ENCODE results near the gene RERE.

DNA sequence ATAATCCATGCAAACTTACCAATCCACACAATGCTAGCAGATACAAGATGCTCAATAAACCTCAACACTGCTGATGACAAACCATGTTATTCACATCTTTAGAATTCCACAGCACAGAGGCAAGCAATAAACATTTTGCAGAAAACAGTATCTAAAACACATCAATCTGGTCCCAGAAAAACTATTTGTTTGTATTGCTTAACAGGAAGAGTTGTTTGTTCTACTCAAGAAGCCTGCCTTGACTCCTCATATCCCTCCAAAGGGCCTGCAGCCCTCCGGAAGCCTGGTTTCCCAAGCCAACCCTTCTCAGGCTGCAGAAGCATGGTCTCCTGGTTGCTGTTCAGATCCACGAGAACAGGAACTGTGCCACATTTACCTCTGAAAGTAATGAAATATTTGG, 139.7 kb downstream of the RERE start:
- TF ChIP-seq, protein P1, sequence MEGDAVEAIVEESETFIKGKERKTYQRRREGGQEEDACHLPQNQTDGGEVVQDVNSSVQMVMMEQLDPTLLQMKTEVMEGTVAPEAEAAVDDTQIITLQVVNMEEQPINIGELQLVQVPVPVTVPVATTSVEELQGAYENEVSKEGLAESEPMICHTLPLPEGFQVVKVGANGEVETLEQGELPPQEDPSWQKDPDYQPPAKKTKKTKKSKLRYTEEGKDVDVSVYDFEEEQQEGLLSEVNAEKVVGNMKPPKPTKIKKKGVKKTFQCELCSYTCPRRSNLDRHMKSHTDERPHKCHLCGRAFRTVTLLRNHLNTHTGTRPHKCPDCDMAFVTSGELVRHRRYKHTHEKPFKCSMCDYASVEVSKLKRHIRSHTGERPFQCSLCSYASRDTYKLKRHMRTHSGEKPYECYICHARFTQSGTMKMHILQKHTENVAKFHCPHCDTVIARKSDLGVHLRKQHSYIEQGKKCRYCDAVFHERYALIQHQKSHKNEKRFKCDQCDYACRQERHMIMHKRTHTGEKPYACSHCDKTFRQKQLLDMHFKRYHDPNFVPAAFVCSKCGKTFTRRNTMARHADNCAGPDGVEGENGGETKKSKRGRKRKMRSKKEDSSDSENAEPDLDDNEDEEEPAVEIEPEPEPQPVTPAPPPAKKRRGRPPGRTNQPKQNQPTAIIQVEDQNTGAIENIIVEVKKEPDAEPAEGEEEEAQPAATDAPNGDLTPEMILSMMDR (IDR thresholded peaks at IDR 0.05; ENCODE audit: insufficient read depth, low read depth, low read length): no peak
- no peak for TF ChIP-seq EZH2 (IDR thresholded peaks at IDR 0.05; ENCODE audit: insufficient read depth, low read length)
